HG03457 (cell line): ENCODE results near the gene ZNF782.
"Not testable (repeated sequence)": the region's sequence is repeated elsewhere in the genome, so short reads cannot be mapped to it uniquely, and the experiment has no call there.

ENCODE experiments used
- ATAC-seq: cut with Tn5 transposase; IDR thresholded peaks from one replicate; pipeline ENCODE4 v1.9.1; 2021; ENCODE audit warnings: moderate number of reproducible peaks; ENCODE audit not compliant: unreplicated experiment

The ZNF782 gene

GRCh38 chr9:96854651-96855273 lies 448 bp upstream of the ZNF782 start:
- no peak for ATAC-seq

- ATAC-seq = no peak
Observed at GRCh38 chr9:96852676-96853075, 1.6 kb downstream of the ZNF782 start.

- ATAC-seq = no peak
Observed at GRCh38 chr9:96844040-96844439, 10.3 kb downstream of the ZNF782 start.

- no peak for ATAC-seq
Observed at GRCh38 chr9:96818533-96818932, 35.8 kb downstream of the ZNF782 start.

- no peak for ATAC-seq
Observed at GRCh38 chr9:96817973-96818372, 36.3 kb downstream of the ZNF782 start.

- no peak for ATAC-seq
Observed at GRCh38 chr9:96813607-96814006, 40.7 kb downstream of the ZNF782 start.

GRCh38 chr9:96798959-96799358 lies 55.4 kb downstream of the ZNF782 start:
- ATAC-seq = not testable (repeated sequence)

GRCh38 chr9:96784021-96784420 lies 70.3 kb downstream of the ZNF782 start:
- ATAC-seq = no peak

- ATAC-seq = no peak
Observed at GRCh38 chr9:96782235-96782634, 72.1 kb downstream of the ZNF782 start.

GRCh38 chr9:96781552-96781951 lies 72.8 kb downstream of the ZNF782 start:
- no peak for ATAC-seq

GRCh38 chr9:96779089-96779488 lies 75.2 kb downstream of the ZNF782 start:
- no peak for ATAC-seq

- no peak for ATAC-seq
Observed at GRCh38 chr9:96777426-96777864, 76.9 kb downstream of the ZNF782 start.

- ATAC-seq = no peak
Observed at GRCh38 chr9:96771124-96771523, 83.2 kb downstream of the ZNF782 start.

GRCh38 chr9:96769989-96770388 lies 84.3 kb downstream of the ZNF782 start:
- no peak for ATAC-seq
